PC-9 (cell line): Measurements from ENCODE around the gene RAPSN.

Experiments used
- EZH2 ChIP-seq: fragments of 200-600 bp; sonication (generic); IDR thresholded peaks from 2 replicates; pipeline ENCODE4 v1.8.0; 2017; ENCODE audit warnings: antibody characterized with exemption, low read depth
- TF ChIP-seq, protein P1 (sequence below): fragments of 200-600 bp; sonication (generic); conservative IDR thresholded peaks from 2 replicates; pipeline ENCODE4 v1.6.1; 2017; ENCODE audit warnings: mixed run types, antibody characterized with exemption, mild to moderate bottlenecking, moderate library complexity

DNA sequence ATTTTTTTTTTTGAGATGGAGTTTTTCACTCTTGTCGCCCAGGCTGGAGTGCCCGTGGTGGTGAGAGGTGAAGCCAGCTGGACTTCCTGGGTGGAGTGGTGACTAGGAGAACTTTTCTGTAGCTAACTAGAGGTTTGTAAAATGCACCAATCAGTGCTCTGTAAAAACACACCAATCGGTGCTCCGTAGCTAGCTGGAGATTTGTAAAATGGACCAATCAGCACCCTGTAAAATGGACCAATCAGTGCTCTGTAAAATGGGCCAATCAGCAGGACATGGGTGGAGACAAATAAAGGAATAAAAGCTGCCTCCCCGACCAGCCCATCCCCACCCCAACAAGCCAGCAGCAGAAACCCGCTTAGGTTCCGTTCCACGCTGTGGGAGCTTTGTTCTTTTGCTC lies 4.4 kb upstream of the RAPSN start:
- TF ChIP-seq EZH2: no peak
- TF ChIP-seq, protein P1, sequence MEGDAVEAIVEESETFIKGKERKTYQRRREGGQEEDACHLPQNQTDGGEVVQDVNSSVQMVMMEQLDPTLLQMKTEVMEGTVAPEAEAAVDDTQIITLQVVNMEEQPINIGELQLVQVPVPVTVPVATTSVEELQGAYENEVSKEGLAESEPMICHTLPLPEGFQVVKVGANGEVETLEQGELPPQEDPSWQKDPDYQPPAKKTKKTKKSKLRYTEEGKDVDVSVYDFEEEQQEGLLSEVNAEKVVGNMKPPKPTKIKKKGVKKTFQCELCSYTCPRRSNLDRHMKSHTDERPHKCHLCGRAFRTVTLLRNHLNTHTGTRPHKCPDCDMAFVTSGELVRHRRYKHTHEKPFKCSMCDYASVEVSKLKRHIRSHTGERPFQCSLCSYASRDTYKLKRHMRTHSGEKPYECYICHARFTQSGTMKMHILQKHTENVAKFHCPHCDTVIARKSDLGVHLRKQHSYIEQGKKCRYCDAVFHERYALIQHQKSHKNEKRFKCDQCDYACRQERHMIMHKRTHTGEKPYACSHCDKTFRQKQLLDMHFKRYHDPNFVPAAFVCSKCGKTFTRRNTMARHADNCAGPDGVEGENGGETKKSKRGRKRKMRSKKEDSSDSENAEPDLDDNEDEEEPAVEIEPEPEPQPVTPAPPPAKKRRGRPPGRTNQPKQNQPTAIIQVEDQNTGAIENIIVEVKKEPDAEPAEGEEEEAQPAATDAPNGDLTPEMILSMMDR: no peak
